HG02588 (cell line): ENCODE data around the gene SERPINB12.
A peak's percentile ranks its signal among the peaks of the same experiment; 100 is the strongest.

Source experiments
- ATAC-seq: cut with Tn5 transposase; IDR thresholded peaks from one replicate; pipeline ENCODE4 v1.9.1; 2021; ENCODE audit warnings: mild to moderate bottlenecking, moderate library complexity; ENCODE audit not compliant: unreplicated experiment

Gene SERPINB12

GRCh38 chr18:63542069-63542468, at the start of gene SERPINB12:
Gene SERPINB12, plus strand, starts transcription at chr18:63542369. Its CDS starts 13,791 bp downstream, at chr18:63556160.
- ATAC-seq, result no peak

GRCh38 chr18:63492851-63493250, 49.3 kb upstream of the SERPINB12 start:
- ATAC-seq, result no peak

GRCh38 chr18:63495675-63496074, 46.5 kb upstream of the SERPINB12 start:
- no peak for ATAC-seq

- ATAC-seq, result no peak
Measured at GRCh38 chr18:63505566-63506335, 36.4 kb upstream of the SERPINB12 start.

- no peak for ATAC-seq
Measured at GRCh38 chr18:63506336-63506646, 35.9 kb upstream of the SERPINB12 start.

GRCh38 chr18:63508596-63508995, 33.6 kb upstream of the SERPINB12 start:
- no peak for ATAC-seq

- ATAC-seq, result no peak
Measured at GRCh38 chr18:63511285-63511684, 30.9 kb upstream of the SERPINB12 start.

GRCh38 chr18:63514326-63514725, 27.8 kb upstream of the SERPINB12 start:
- ATAC-seq, result no peak

- ATAC-seq, result no peak
Measured at GRCh38 chr18:63514888-63515678, 27.1 kb upstream of the SERPINB12 start.

- no peak for ATAC-seq
Measured at GRCh38 chr18:63515801-63516200, 26.4 kb upstream of the SERPINB12 start.

- ATAC-seq, result peak; percentile 92
Measured at GRCh38 chr18:63518178-63519012, 23.8 kb upstream of the SERPINB12 start.

- no peak for ATAC-seq
Measured at GRCh38 chr18:63520053-63520685, 22.0 kb upstream of the SERPINB12 start.

- no peak for ATAC-seq
Measured at GRCh38 chr18:63523660-63524059, 18.5 kb upstream of the SERPINB12 start.

GRCh38 chr18:63527251-63527650, 14.9 kb upstream of the SERPINB12 start:
- no peak for ATAC-seq

GRCh38 chr18:63528863-63529492, 13.2 kb upstream of the SERPINB12 start:
- ATAC-seq, result no peak

- no peak for ATAC-seq
Measured at GRCh38 chr18:63532471-63532870, 9.7 kb upstream of the SERPINB12 start.

GRCh38 chr18:63534615-63535014, 7.6 kb upstream of the SERPINB12 start:
- ATAC-seq, result no peak

- no peak for ATAC-seq
Measured at GRCh38 chr18:63539904-63540510, 2.2 kb upstream of the SERPINB12 start.

GRCh38 chr18:63544017-63544416, 1.8 kb downstream of the SERPINB12 start:
- no peak for ATAC-seq

- ATAC-seq, result no peak
Measured at GRCh38 chr18:63545000-63545399, 2.8 kb downstream of the SERPINB12 start.
